ENCODE measurements around the gene GDPD4. TPM values are rescaled to one million over a fixed set of nuclear protein-coding genes. Genes with fewer than 3 reads are reported as not detected.

GDPD4 gene
- total and polyA plus RNA-seq, 9 of the 15 experiments (the other 6 are each of a cell fraction or from before 2014, with no cell fraction given): 0.40 TPM; not detected in 8

- no peak overlapping the region for H2AFZ ChIP-seq (ENCODE audit: low read depth, low read length)
- peaks cover 23 to 65% of the 10 kb centered on the region in 2 experiments; a peak in 4 of 5 replicates for H3K27me3 ChIP-seq (ENCODE audit: control insufficient read depth in 2 of 2, insufficient read depth in 2 of 2, low read length in 2 of 2)
- ChIA-PET POLR2A (no interaction called here), CTCF (ENCODE audit: low intra/inter-chr PET ratio) (no interaction called here)
- H4K20me1 ChIP-seq (replicated peaks; ENCODE audit: control insufficient read depth, insufficient read depth, low read length): no peaks in the 10 kb centered on the region
- H3K27ac ChIP-seq (ENCODE audit: extremely low read depth, low read depth, low read length): no peak overlapping the region
- H3K9me3 ChIP-seq (replicated peaks; ENCODE audit: control insufficient read depth, insufficient read depth, low read depth, low read length): no peaks in the 10 kb centered on the region
- H3K36me3 ChIP-seq (ENCODE audit: control insufficient read depth, insufficient read depth, low read length): no peaks in the 10 kb centered on the region
- H3K79me2 ChIP-seq (ENCODE audit: control insufficient read depth, insufficient read depth, low read length): no peaks in the 10 kb centered on the region
- intact Hi-C loops (cut with micrococcal nuclease) (no loop called here), in situ Hi-C loops (cut with MboI) (loop anchor here (10.0 kb wide), 1 partner anchor 137 kb away; no protein-coding TSS in a partner anchor)
- FAIRE-seq: no peak
- BruUV-seq (replicated peaks): no TSS peak
- no peak overlapping the region for H3K4me3 ChIP-seq
- H3K9ac ChIP-seq (ENCODE audit: insufficient read depth in 1 of 2, low read depth in 2 of 2, low read length in 2 of 2): no peak overlapping the region
- peaks cover 1% of the 10 kb centered on the region for H3K9me1 ChIP-seq (ENCODE audit: control insufficient read depth, insufficient read depth, low read length)
- H3K4me2 ChIP-seq (ENCODE audit: insufficient read depth, low read length): no peak overlapping the region
- DNase-seq (ENCODE audit: extremely low read depth in 1 of 4, low spot score in 3 of 4): no peak
- WGBS (ENCODE audit: insufficient coverage, low coverage, missing lambda C conversion rate): 1% methylated on average over 22 of the region's 22 CpGs
- ATAC-seq: peak; percentile 37; the same call in 2 of the 3 replicates
- no peaks in the 10 kb centered on the region for H3K4me1 ChIP-seq (replicated peaks in 1 of 2; ENCODE audit: control insufficient read depth in 2 of 2, insufficient read depth in 2 of 2, low read length in 2 of 2)
- TF ChIP-seq ARID1B (IDR thresholded peaks at IDR 0.05): no peak
- no peak for TF ChIP-seq LARP7 (IDR thresholded peaks at IDR 0.05)
- TF ChIP-seq KAT7 (CRISPR knock-in tag; IDR thresholded peaks at IDR 0.05; ENCODE audit: borderline replicate concordance): no peak
- no peak for TF ChIP-seq KHSRP (IDR thresholded peaks at IDR 0.05)
- no peak for TF ChIP-seq ADNP (tag; IDR thresholded peaks at IDR 0.05)
- no peak for TF ChIP-seq DIDO1 (tag; IDR thresholded peaks at IDR 0.05; ENCODE audit: low read depth)
- TF ChIP-seq ZBTB12 (CRISPR knock-in tag; IDR thresholded peaks at IDR 0.05): no peak
- no peak for TF ChIP-seq PTTG1 (tag; IDR thresholded peaks at IDR 0.05; ENCODE audit: low read depth)
- TF ChIP-seq CC2D1A (IDR thresholded peaks at IDR 0.05): no peak
- TF ChIP-seq TOE1 (IDR thresholded peaks at IDR 0.05; ENCODE audit: borderline replicate concordance): no peak
- TF ChIP-seq TOE1 (CRISPR knock-in tag; IDR thresholded peaks at IDR 0.05; ENCODE audit: borderline replicate concordance, low read depth): no peak
- no peak for TF ChIP-seq AFF1 (IDR thresholded peaks at IDR 0.05; ENCODE audit: low read depth in 1 of 2, partially characterized antibody in 2 of 2)
- TF ChIP-seq SLC30A9 (CRISPR knock-in tag; IDR thresholded peaks at IDR 0.05): no peak
- no peak for TF ChIP-seq MLX (CRISPR knock-in tag; conservative IDR thresholded peaks at IDR 0.05)
- TF ChIP-seq ZNF79 (CRISPR knock-in tag; IDR thresholded peaks at IDR 0.05; ENCODE audit: low read depth): no peak
- no peak for TF ChIP-seq HDAC2 (IDR thresholded peaks at IDR 0.05)
- TF ChIP-seq ELF2 (CRISPR knock-in tag; IDR thresholded peaks at IDR 0.05): no peak
These were observed 119.5 kb downstream of the GDPD4 start for GRCh38 chr11:77181799-77182541.
